HG03354 (cell line): ENCODE results near the gene ERCC6.

Experiments
- ATAC-seq: cut with Tn5 transposase; IDR thresholded peaks from one replicate; pipeline ENCODE4 v1.9.1; 2021; ENCODE audit warnings: mild to moderate bottlenecking; ENCODE audit not compliant: unreplicated experiment, poor library complexity, severe bottlenecking

The ERCC6 gene

GRCh38 chr10:49465736-49466135, 73.2 kb downstream of the ERCC6 start:
- ATAC-seq: no peak
